Fibroblast of skin of scalp (primary cell): ENCODE measurements around the gene SSUH2.

Experiments
- DNase-seq: peaks from one replicate; pipeline ENCODE4 v3.0.0-alpha.2; 2013

The SSUH2 gene

DNA sequence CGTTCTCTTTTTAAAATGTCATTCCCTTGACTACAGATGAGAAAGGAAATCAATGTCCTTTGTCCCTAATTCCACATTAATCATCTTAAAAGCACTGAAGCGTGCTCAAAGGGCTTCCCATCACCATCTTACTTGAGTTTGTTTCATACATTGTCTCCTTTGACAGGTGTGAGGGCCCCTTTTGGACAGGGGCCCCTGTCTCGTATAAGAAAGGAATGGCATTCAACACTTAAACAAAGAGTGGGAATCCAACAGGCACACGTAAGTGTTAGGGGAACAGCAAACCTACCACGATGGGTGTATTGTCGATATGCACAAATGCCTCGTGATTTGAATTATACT, 5.0 kb downstream of the SSUH2 start:
- DNase-seq: no peak

DNA sequence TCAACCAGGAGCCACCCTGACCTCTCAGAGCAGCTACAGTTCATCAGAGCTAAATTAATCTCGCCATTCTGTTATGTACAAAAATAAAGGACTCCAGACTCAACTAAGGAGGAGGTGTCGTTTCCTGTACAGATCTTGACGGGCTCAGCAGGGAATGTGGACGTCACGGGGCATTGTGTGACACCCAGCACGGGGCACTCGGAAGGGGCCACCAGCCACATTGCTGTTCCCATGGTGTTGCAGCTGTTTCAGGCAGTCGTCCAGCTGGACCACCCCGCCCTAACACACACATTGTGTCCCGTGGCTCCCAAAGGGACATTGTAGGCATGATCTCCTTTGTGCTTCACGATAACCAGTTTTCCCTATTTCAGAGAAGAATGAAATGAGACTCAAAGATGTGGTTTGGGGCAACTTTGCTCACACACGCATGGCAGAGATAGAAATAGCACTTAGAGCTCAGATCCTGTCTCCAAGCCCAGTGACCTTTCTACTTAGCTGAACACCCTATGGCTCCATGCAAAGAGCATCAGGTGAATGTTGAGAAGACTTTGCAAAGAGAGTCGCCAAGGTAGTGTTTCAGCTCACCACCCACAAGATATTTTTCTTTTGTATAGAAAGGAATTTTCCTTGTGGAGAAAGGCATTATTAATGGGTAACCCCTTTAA, 5.5 kb downstream of the SSUH2 start:
- peak; percentile 13 for DNase-seq

DNA sequence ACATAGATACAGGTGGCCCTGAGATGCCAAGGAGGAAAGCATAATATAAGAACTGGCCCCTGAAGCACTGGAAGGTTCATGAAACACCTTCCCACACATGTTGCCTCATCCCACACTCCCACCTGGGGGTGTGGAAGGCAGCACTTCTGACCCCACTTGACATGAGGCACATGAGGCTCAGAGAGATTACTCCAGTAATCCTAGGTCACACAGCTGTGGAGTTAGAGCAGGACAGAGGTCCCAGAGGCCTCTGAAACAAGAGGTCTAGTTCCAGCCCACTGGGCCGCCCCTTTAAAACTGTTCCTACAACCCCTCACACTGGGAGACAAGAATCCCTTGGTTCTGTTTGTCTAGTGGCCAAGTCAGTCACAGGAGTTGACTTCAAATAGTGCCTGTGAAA, 7.2 kb downstream of the SSUH2 start:
- DNase-seq: no peak

DNA sequence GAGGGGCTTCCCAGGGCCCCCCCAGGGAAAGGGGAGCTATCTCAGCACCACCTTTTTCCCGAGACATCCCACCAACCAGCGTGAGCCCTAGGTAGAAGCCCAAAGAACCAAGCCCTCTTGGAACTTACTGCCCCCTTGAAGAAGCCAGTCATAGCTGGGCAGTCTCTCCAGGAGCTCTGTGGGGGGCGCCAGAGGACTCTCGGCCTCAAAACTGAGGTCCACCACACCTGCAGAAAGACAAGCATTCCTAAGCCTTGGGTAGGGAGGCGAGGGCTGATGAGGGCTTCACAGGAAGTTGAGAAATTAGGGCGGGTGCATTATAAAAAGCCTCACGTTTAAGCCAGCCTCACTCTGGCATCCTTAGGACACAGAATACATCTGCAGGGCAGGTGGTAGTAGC, 9.0 kb downstream of the SSUH2 start:
- no peak for DNase-seq

DNA sequence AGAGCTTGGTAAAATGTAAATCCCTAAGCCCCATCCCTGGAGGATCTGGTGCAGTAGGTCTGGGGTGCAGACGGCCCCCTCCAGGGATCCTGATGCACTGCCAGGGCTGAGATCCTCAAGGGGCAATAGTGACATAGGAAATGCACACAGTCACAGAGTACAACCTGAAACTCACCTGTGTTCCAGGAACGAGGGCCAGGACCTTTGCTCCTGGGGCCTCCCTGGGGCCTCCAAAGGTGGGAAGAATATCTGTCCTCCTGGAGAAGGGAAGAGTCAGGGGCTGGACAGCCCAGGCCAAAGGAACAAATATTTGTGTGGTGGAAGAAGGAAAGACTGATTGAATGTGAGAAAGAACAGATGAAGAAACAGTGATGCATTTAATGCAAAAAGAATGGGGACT, 9.5 kb downstream of the SSUH2 start:
- no peak for DNase-seq

DNA sequence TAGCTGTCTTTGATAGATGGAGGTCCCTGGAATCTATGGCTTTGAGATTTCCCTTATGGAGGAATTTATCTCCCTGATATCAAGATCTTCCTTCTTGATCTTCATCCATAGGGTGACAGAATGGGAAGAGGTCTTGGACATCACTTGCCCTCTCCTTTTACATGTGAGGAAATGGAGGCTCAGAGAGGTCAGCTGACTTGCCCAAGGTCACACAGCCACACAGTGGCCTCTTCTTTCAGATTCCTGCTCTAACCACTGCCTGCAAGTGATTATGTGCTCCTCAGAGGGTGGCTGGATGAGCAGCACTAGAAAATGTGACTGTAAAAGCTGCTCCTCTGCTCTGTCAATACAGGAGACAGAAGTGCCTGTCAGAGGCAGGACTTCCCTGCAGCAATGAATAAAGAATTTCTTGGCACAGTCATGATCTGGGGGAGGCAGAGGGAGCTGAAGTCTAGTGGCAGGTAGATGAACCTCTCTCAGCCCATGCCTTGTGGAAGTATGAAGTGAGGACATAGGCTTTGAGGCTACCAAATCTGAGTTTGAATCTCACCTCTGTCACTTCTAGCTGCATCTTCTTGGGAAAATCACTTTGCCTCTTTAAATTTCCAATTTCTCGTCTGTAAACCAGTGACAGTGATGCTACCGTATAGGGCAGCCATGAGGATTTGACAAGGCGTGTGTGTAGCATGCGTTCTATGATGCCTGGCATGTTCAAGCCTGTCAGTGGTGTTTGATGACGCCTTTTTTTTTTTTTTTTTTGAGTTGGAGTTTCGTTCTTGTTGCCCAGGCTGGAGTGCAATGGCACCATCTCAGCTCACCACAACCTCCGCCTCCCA, 12.0 kb downstream of the SSUH2 start:
- no peak for DNase-seq

DNA sequence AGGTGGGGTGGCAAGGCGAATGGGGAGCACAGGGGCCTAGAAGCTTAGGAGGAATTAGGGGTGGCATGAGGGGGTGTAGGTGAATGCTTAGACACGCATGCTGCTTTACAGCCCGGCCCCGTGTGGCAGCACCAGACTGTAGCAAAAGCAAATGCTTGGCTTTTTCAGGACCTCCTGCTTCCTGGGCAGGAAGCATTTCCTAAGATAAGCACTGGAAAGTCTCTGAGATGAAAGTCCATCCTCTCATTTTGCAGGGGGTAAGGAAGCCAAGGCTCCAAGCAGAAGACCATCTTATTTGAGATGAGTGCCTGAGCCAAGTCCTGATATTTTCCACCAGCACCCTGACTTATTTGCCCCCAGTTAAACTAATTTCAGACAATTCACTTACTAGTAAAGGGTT, 12.9 kb downstream of the SSUH2 start:
- no peak for DNase-seq

DNA sequence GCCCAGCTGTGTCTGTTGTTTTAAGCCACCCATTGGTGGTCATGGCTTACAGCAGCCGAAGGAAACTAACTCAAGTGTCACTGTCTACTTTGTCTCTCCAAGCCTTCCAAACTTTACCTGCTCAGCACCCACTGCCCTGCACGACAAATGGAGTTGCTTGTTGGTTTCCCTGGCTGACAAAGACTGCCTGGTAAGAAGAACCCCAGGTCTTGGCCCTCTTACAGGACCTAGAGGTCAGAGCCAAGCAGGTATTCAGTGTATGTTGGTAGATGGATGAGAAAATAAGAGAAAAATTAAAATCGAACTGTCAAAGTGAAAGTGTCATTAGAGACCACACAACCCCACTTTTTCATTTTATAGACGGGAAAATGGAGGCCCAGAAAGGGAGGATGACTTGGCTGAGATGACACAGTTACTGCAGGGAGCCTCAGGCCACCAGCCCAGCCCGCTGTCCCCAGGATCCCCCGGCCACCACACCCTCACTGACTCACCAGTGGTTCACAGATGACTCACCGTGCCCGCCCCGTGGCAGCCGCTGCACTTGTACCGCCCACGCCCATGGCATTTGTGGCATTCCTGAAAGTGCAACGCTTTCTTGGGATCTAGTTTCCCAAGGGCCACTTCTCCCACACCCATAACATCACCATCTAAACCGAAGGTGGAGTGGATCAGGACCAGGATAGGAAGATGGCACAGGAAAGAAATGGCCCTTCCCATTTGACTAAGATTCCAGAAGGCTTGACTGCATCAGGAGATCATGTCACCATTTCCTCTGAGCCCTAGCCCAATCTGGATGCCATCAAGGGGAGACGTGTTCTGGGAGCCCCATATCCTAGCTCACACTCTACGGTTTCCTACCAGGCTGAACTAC, 15.2 kb downstream of the SSUH2 start:
- peak; percentile 82 for DNase-seq

DNA sequence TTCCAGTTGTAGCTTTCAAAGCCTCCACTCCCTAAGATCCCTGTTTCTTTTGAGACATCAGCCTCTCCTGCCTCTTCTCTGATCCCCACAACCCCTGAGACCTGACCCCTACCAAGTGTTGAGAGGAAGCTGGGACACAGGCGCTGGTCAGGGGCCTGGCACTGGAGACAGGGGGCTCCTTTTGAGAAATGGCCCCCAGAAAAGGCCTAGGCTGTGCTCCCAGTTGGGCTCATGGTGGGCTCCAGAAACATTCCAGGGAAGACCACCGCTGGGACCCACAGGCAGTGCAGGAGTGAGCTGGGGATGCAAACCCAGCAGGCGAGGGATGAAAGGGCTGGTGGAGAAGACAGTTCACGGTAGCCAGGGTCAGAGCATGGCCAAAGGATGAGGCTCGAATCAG, 16.6 kb downstream of the SSUH2 start:
- no peak for DNase-seq

DNA sequence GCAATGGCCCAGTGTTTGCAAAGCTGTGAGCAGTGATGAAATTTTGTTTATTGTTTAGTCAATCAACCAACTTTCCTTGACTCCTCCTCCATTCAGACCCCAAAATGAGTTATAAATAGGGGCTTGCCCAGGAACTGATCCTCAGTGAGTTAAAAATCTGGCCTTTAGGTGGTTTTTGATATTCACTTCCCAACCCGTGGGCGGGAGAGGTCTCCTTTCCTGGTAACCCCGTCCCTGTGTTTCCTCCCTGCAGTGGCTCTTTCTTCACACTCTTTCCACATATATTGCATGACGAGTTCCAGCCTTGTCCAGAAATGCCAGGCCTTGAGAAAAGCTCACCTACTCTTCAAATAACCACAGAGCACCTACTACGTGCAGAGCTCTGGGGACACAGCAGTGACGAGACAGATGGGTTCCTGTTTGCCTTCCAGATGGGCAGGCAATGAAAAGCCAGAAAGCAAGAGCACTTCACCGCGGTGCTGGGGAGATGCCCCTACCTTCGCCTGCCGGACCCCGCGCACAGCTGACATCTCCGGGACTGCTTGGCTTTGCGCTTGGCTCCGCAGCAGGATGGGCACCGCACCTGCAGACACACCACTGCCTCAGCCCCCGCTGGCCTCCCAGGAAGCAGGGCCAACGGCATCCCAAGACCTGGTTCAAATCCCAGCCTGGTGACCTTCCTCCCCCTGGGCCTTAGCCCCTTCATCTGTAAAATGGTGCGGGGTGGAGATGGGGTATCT, 17.2 kb downstream of the SSUH2 start:
- DNase-seq: no peak

DNA sequence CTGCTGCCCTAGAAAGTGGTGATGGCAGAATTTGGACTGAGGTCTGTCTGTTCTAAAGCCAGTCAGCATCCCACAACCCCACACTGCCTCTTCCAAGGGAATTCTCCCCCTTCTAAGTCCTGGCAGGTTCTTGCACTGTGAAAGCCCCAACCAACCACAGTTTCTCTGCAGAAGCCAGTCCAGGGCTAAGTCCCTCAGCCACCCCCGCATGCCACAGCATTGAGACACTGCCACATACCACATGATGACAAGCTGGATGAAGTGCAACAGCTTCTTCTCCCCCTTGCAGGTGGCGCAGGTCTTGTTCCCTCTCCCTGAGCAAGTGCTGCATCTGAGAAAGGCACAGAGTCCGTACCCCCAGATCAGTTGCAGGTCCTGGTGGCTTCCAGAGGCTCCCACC, 18.6 kb downstream of the SSUH2 start:
- DNase-seq: peak; percentile 58

DNA sequence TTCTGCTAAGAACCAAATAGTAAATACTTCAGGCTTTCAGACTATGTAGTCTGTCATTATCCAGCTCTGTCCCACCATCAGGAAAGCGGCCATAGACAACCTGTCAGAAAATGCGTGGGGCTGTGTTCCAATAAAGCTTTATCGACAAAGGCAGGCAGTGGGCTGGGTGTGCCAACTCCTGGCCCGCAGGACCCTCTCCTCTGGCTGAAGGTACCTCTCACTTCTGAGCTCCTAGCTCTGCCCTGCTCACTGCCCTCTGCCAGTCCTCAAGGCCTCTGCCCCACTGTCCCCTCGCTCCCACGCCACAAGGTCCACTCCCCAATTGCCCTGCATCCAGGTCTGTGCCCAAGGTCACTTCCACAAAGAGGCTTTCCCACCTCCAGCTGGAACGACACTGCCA, 20.0 kb downstream of the SSUH2 start:
- DNase-seq: no peak

DNA sequence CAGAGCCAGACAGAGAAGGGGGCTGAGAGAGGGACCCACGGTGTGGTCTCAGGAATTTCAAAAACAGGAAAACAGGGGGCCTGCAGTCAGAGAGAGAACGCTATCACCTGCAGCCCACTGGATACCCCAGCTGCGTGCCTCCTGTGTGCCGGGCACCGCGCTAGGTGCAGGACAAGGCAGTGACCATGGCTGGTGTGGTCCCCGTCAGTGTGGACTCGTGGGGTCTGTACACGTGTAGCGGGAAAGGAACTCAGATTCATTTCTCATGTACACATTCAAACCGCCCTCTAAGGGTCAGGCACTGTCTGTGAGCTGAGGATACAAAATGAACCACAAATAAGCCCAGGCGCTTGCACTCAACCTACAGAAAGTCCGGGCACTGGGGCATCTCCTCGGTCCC, 20.9 kb downstream of the SSUH2 start:
- DNase-seq: no peak

DNA sequence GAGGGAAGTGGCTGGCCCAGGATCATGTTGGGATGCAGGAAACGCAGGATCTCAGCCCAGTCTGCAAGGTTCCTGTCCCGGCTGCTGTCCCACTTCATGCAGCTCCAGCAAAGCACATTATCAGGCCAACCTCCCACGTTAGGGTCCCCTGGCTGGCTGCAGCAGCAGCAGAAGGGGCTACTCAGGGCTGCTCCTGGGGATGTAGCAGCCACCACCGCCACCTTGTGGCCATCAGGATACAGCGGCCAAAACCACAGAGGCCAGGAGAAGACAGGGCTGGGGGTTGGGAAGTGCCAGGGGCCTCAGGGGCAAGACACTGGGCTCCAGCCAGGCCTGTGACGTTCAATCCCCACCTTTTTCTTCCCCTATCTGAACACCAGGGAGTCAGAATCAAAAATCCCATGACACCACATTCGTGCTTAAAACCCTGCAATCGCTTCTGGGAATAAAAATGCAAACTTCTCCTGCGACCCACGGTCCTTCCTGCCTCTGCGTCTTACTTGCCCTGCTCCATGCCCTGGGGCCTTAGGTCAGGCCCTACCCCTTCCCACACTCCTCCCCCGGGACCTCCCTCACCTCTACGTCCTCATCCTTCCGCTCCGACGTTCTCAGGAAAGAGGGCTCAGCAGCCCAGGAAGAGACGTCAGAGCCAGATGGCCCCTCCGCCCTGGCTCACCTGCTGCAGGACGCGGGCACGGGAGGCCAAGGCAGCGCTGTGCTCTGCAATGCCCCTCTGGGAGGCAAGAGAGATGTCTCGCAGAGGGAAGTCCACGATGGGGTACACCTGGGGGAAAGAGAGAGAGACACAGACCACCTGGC, 21.5 kb downstream of the SSUH2 start:
- DNase-seq: peak; percentile 77

DNA sequence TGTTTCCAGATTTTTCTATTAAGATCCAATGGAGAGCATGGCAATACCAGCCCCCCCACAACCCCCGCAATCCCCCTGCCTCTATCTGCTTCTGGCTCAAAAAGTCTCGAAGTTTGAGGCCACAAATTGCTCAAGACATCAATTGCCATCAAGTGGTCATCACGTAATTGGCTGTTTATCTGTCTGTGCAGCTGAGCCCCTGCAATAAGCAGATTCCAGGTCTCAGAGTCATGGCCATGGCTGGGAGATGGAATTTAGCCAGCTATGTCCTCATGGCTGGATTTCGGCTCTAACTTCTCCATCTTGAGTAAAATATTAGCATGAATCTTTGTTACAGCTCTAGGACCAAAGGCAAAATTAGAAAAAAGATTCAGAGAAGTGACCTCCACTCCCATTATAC, 22.7 kb downstream of the SSUH2 start:
- peak; percentile 87 for DNase-seq

DNA sequence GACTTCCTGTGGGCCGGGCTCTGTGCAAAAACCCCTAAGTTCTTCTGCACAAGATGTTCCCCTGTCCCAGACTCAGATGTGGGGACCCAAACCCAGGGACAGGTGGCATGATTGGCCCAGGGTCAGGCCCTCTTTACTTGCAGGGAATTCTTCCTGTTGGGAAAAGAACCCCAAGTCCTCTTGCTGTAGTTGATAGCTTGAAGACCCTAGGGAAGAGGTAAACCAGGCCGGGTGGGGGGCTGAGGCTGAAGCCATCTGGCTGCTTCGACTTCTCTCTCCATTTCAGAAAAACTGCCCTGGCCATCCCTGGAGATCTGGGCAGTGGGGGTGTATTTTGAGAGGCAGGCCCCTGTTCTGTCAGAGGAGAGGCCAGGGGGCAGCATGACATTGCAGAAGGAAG, 23.5 kb downstream of the SSUH2 start:
- no peak for DNase-seq

DNA sequence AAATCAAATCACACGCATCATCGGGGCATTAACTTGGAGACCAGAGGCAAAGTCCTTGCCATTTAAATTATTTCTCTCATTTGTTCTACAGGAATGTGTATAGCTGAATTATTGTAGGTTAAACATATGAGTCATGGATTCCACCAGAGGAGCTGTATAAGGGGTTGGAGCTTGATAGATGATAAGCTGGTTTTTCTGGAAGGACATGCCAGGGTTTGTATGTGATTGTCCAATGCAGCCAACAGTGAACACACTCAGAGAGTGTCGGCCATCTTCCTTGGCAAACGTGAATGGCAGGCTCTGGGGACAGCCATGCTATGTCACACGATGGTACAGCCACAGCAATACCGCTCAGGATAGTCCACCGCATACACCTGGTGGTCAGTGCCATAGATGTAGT, 25.1 kb downstream of the SSUH2 start:
- peak; percentile 71 for DNase-seq

DNA sequence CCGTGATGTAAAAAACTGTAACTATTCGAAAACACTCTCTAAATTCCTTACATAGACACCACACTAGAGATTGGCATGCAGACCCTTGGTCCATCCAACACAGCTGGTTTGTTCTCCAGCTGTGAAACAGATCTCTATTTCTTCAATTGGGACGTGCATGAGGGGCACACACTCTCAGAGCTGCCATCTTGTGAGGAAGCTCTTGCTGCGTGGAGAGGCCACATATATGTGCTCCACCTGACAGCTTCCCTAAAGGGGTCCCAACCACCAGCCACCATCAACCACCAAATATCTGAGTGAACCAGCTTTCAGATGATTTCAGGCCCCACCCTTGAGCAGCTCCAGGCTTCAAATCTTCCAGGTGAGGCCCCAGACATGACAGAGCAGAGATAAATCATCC, 25.6 kb downstream of the SSUH2 start:
- DNase-seq: no peak

DNA sequence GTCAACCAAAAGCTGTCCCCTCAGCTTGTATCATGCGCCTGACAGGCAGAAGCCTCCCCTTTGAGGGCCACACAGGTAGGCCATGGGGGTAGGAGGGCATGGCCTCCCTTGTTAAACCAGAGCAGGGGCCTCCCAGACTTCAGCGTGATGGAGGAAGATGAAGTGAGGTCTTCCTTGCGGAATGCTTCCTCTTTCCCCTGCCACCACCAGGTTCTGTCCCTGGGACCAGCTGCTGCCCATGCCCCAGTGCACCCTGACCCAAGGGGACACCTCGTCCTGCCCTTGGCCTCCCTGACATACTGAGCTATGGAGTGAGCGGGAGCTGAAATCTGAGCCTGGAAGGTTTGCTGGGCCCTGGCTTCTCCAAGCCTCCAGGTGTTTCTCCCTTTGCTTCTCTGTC, 26.7 kb downstream of the SSUH2 start:
- no peak for DNase-seq

DNA sequence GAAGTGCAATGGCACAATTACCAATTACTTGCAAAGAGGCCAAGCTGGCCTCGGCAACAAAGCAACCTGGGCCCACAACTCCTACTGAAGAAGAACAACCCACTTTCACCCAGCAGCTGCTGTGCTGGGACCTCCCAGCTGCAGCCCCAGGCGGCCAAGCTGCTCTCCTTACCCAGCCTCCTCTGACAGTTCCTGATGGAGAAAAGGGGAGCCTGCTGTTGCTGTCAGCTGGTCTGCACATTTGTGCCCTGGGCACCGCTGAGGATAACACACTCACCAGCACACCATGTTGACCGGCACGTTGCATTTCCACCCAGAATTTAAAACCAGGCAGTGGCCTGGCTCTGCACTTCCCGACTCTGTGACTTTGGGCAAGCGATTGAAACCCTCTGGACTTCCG, 33.6 kb downstream of the SSUH2 start:
- no peak for DNase-seq

DNA sequence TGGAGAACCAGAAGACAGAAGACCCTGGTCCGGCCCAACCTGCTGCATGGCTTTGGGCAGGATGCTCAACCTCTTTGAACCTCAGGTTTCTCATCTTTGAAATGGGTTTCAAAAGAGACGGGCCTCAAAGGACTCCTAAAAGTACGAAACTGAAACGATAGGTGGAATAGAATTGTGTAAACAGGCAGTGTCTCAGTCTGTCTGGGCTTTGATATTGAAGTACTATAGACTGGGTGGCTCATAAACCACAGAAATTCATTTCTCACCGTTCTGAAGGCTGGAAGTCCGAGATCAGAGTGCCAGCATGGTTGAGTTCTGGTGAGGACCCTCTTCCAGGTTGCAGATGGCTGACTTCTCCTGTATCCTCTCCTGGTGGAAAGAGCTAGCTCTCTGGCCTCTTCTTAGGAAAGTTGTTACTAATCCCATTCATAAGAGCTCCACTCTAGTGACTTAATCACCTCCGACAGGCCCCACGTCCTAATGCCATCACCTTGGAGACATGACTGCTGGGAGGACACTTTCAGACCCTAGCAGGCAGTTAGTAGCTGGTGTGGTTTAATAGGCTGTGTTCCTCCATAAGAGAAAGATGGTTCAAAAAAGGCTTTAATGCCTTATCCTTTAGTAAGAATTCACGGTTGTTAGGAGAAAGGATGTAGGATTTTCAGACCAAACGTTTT, 35.7 kb downstream of the SSUH2 start:
- no peak for DNase-seq
